Frontal cortex (tissue), 4 donors: ENCODE measurements around the gene CYP1B1. TPM values are rescaled to one million over a fixed set of nuclear protein-coding genes. Genes with fewer than 3 reads are reported as not detected.
A peak's percentile ranks its signal among the peaks of the same experiment; 100 is the strongest.

Experiments used
- DNase-seq, 2 donors: peaks; one replicate each; pipeline ENCODE4 v3.0.0; 2012; ENCODE audit warnings: low spot score in 2 of 2
- FAIRE-seq: peaks from 2 replicates; lab custom pipeline; 2012; peaks lifted over from hg19 to GRCh38; lab: Jason Lieb, UNC
- total RNA-seq: library from RNA; depleted of rRNA; stranded (reverse); fragments of >200 nt; gene quantifications from one replicate; pipeline ENCODE4 v1.2.3, GENCODE V29; 2014
- donor health status: control.
- donor health status: control.
- donor health status: control.

Gene CYP1B1
- total RNA-seq, 1 donor from 2014 or later: 7.3 TPM

- DNase-seq: no peak
- no peak for FAIRE-seq
These were observed 1.4 kb upstream of the CYP1B1 start for GRCh38 chr2:38077431-38077769.

- FAIRE-seq: no peak
These were observed 919 bp upstream of the CYP1B1 start for GRCh38 chr2:38076710-38077430.

GRCh38 chr2:38076152-38076709 lies 280 bp upstream of the CYP1B1 start:
- DNase-seq (peak; percentile 38 to 51), FAIRE-seq (no peak)

More at GRCh38 chr2:38076710-38077430, 919 bp upstream of the CYP1B1 start:
- peak; percentile 42 to 52 for DNase-seq

- DNase-seq (no peak), FAIRE-seq (no peak)
These were observed 1.0 kb downstream of the CYP1B1 start for GRCh38 chr2:38074764-38075506.

- FAIRE-seq (no peak), DNase-seq (no peak)
These were observed 1.7 kb downstream of the CYP1B1 start for GRCh38 chr2:38074058-38074763.

GRCh38 chr2:38073211-38074057 lies 2.5 kb downstream of the CYP1B1 start:
- FAIRE-seq (no peak), DNase-seq (no peak)

GRCh38 chr2:38070438-38070837 lies 5.5 kb downstream of the CYP1B1 start:
- no peak for DNase-seq
- no peak for FAIRE-seq

GRCh38 chr2:38068234-38068633 lies 7.7 kb downstream of the CYP1B1 start:
- DNase-seq (no peak), FAIRE-seq (no peak)

- DNase-seq (no peak), FAIRE-seq (no peak)
These were observed 9.4 kb downstream of the CYP1B1 start for GRCh38 chr2:38066421-38067115.

GRCh38 chr2:38065502-38066135 lies 10.3 kb downstream of the CYP1B1 start:
- DNase-seq (no peak), FAIRE-seq (no peak)

GRCh38 chr2:38064801-38065501 lies 11.0 kb downstream of the CYP1B1 start:
- no peak for DNase-seq
- no peak for FAIRE-seq

GRCh38 chr2:38060236-38061018 lies 15.5 kb downstream of the CYP1B1 start:
- no peak for DNase-seq
- FAIRE-seq: no peak

- no peak for FAIRE-seq
- DNase-seq: no peak
These were observed 18.1 kb downstream of the CYP1B1 start for GRCh38 chr2:38057651-38058410.

- no peak for FAIRE-seq
These were observed 19.7 kb downstream of the CYP1B1 start for GRCh38 chr2:38056216-38056615.

GRCh38 chr2:38045811-38046210 lies 30.1 kb downstream of the CYP1B1 start:
- DNase-seq (no peak), FAIRE-seq (no peak)

More at GRCh38 chr2:38056216-38056615, 19.7 kb downstream of the CYP1B1 start:
- no peak for DNase-seq

- DNase-seq (no peak), FAIRE-seq (no peak)
These were observed 36.6 kb downstream of the CYP1B1 start for GRCh38 chr2:38039121-38039910.
